ENCODE data around the gene OR2W3. TPM values are rescaled to one million over a fixed set of nuclear protein-coding genes. Genes with fewer than 3 reads are reported as not detected.

Gene OR2W3
- total RNA-seq, 1 donor from 2014 or later, result not detected

GRCh38 chr1:247864644-247865043, 30.7 kb upstream of the OR2W3 start:
- H3K27me3 ChIP-seq, result no peaks in the 10 kb centered on the region
- no peaks in the 10 kb centered on the region for H3K36me3 Mint-ChIP-seq
- no peak overlapping the region for H3K27ac Mint-ChIP-seq
- H3K4me3 Mint-ChIP-seq, result peak overlapping the region; percentile 43
- no peak for DNase-seq (ENCODE audit: low spot score)
- TF ChIP-seq CTCF (IDR thresholded peaks at IDR 0.05), result no peak
- no peak for TF ChIP-seq EZH2 (IDR thresholded peaks at IDR 0.05)
- no peak for TF ChIP-seq EZH2phosphoT487 (IDR thresholded peaks at IDR 0.05)
- no peaks in the 10 kb centered on the region for H4K20me1 ChIP-seq (ENCODE audit: low read depth)
- peaks cover 11% of the 10 kb centered on the region for H3K9me3 Mint-ChIP-seq
- H3K27ac ChIP-seq, result no peak overlapping the region
- no peak overlapping the region for H2AFZ ChIP-seq (replicated peaks)
- H3K4me1 Mint-ChIP-seq, result no peaks in the 10 kb centered on the region
- H3K27me3 Mint-ChIP-seq (ENCODE audit: insufficient read depth, low read depth), result peaks cover 3% of the 10 kb centered on the region
- H3K4me2 ChIP-seq, result no peak overlapping the region
- H3K9ac ChIP-seq, result no peak overlapping the region
- H3K4me1 ChIP-seq, result no peaks in the 10 kb centered on the region
- H3F3A ChIP-seq (ENCODE audit: low read depth), result no peaks in the 10 kb centered on the region
- H3K79me2 ChIP-seq (ENCODE audit: low read depth), result no peaks in the 10 kb centered on the region
- no peaks in the 10 kb centered on the region for H3K36me3 ChIP-seq
- H3K9me3 ChIP-seq (ENCODE audit: low read depth), result peaks cover 25% of the 10 kb centered on the region
- no peak overlapping the region for H3K4me3 ChIP-seq

- Mint-ChIP-seq H3K27ac (no peak overlapping the region), H3K9me3 (peaks cover 14% of the 10 kb centered on the region), H3K4me3 (no peak overlapping the region), H3K4me1 (no peaks in the 10 kb centered on the region), H3K27me3 (ENCODE audit: insufficient read depth, low read depth) (peaks cover 3% of the 10 kb centered on the region), H3K36me3 (no peaks in the 10 kb centered on the region)
- peaks cover 21% of the 10 kb centered on the region for H3K9me3 ChIP-seq (ENCODE audit: low read depth)
- no peaks in the 10 kb centered on the region for H4K20me1 ChIP-seq (ENCODE audit: low read depth)
- H3K4me1 ChIP-seq, result no peaks in the 10 kb centered on the region
- no peaks in the 10 kb centered on the region for H3K36me3 ChIP-seq
- no peaks in the 10 kb centered on the region for H3K27me3 ChIP-seq
- no peak for TF ChIP-seq CTCF (IDR thresholded peaks at IDR 0.05)
- TF ChIP-seq EZH2 (IDR thresholded peaks at IDR 0.05), result no peak
- TF ChIP-seq EZH2phosphoT487 (IDR thresholded peaks at IDR 0.05), result no peak
- H2AFZ ChIP-seq (replicated peaks), result no peak overlapping the region
- H3K4me2 ChIP-seq, result no peak overlapping the region
- no peak overlapping the region for H3K27ac ChIP-seq
- H3K79me2 ChIP-seq (ENCODE audit: low read depth), result no peaks in the 10 kb centered on the region
- no peaks in the 10 kb centered on the region for H3F3A ChIP-seq (ENCODE audit: low read depth)
- H3K4me3 ChIP-seq, result no peak overlapping the region
- H3K9ac ChIP-seq, result no peak overlapping the region
- no peak for DNase-seq (ENCODE audit: low spot score)
Observed at GRCh38 chr1:247865416-247865815, 30.0 kb upstream of the OR2W3 start.

GRCh38 chr1:247883346-247883745, 12.0 kb upstream of the OR2W3 start:
- Histone ChIP-seq H3K4me2 (no peak overlapping the region), H3K9ac (no peak overlapping the region), H3K9me3 (ENCODE audit: low read depth) (peaks cover 12% of the 10 kb centered on the region), H3K79me2 (ENCODE audit: low read depth) (no peaks in the 10 kb centered on the region), H3K27me3 (no peaks in the 10 kb centered on the region), H3K4me1 (no peaks in the 10 kb centered on the region), H2AFZ (replicated peaks) (no peak overlapping the region), H3K4me3 (no peak overlapping the region), H3F3A (ENCODE audit: low read depth) (no peaks in the 10 kb centered on the region), H3K27ac (no peak overlapping the region), H4K20me1 (ENCODE audit: low read depth) (no peaks in the 10 kb centered on the region), H3K36me3 (no peaks in the 10 kb centered on the region)
- no peaks in the 10 kb centered on the region for H3K4me1 Mint-ChIP-seq
- TF ChIP-seq CTCF (IDR thresholded peaks at IDR 0.05), result no peak
- no peak for TF ChIP-seq EZH2phosphoT487 (IDR thresholded peaks at IDR 0.05)
- TF ChIP-seq EZH2 (IDR thresholded peaks at IDR 0.05), result no peak
- H3K9me3 Mint-ChIP-seq, result peaks cover 5% of the 10 kb centered on the region
- DNase-seq (ENCODE audit: low spot score), result no peak
- no peaks in the 10 kb centered on the region for H3K27me3 Mint-ChIP-seq (ENCODE audit: insufficient read depth, low read depth)
- H3K27ac Mint-ChIP-seq, result no peak overlapping the region
- H3K4me3 Mint-ChIP-seq, result no peak overlapping the region
- H3K36me3 Mint-ChIP-seq, result no peaks in the 10 kb centered on the region

Data from neural progenitor cell (in vitro differentiated cells).